ENCODE data around the gene ZMYM4.
"Not testable (repeated sequence)": the region's sequence is repeated elsewhere in the genome, so short reads cannot be mapped to it uniquely, and the experiment has no call there.

Gene ZMYM4

DNA sequence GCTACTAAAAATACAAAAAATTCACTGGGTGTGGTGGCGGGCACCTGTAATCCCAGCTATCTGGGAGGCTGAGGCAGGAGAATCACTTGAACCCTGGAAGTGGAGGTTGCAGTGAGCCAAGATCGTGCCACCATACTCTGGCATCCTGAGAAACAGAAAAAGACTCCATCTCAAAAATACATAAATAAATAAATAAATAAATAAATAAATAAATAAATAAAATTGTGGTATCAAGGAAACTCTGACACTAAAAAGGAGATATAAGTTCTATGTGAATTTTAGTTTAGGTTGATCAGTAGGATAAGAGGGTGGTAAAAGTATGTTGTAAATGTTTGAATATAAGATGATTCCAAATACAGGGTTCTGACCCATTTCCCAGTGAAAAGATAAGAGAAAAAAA, 63.1 kb downstream of the ZMYM4 start:
- not testable (repeated sequence) for DNase-seq

DNA sequence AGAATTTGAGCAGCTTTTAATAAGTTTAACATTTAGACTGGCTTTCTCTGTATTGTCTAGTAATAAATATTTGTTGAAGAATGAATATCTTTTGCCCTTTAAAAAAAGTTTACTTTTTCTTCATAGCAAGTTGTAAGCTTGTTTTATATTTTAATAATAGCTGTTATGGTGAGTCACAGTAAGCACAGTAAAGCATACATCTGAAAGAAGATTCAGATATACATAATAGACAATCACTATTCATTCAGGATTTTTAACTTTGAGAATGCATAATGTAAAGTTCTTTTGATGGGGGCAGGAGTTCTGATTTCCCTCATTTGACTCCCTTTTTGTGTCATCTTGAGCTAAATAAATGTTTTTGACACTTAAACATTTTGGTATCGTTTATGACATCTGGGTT, 66.0 kb downstream of the ZMYM4 start:
- no peak for DNase-seq

DNA sequence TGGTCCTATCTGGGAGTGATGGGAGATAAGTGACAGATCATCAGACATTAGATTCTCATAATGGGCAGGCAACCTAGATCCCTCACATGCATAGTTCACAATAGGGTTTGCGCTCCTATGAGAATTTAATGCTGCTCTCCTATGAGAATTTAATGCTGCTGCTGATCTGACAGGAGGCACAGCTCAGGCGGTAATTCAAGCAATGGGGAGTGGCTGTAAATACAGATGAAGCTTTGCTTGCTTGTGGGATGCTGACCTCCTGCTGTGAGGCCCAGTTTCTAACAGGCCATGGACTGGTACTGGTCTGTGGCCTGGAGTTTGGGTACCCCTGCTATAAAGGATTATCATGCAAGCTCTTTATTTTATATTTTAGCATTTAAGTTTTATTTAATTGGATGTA, 72.0 kb downstream of the ZMYM4 start:
- DNase-seq: no peak

DNA sequence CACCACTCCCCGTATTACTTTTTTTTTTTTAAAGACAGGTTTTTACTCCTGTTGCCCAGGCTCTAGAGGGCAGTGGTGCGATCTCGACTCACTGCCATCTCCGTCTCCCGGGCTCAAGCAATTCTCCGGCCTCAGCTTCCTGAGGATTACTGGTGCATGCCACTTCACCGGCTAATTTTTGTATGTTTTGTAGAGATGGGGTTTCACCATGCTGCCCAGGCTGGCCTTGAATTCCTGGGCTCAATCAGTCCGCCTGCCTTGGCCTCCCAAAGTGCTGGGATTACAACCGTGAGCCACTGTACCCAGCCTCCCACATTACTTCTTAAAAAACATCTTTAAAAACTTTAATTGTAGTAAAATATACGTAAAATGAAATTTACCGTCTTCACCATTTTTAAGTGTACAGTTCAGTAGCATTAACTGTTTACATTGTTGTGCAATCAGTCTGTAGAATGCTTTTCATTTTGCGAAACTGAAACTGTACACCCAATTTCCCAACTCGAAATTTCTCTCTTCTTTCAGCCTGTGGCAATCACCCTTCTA, 77.0 kb downstream of the ZMYM4 start:
- DNase-seq: no peak

DNA sequence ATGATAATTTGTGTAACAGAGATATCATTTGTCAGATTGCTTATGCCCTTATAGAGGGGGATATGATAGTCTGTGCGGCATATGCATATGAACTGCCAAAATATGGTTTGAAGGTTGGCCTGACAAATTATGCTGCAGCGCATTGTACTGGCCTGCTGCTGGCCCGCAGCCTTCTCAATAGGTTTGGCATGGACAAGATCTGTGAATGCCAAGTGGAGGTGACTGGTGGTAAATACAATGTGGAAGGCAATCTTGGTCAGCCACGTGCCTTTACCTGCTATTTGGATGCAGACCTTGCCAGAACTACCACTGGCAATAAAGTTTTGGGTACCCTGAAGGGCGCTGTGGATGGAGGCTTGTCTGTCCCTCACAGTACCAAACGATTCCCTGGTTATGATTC, 82.4 kb downstream of the ZMYM4 start:
- DNase-seq: no peak

DNA sequence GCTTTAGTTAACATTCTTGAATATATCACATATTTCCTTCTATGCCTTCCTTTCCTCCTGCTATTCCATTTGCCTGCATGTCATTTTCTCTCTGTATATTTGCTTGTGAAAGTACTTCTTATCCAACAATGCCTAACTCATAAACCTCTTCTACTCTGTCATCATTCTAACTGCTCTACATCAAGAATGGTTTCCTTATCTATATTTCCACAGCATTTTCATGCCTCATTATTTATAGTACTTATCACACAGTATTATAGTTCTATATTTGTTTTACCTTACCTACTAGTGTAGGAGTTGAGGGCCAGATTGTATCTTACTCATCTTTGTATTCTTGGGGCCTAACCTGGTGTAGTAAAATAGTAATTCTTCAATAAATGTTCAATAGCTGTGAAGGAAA, 91.5 kb downstream of the ZMYM4 start:
- no peak for DNase-seq

DNA sequence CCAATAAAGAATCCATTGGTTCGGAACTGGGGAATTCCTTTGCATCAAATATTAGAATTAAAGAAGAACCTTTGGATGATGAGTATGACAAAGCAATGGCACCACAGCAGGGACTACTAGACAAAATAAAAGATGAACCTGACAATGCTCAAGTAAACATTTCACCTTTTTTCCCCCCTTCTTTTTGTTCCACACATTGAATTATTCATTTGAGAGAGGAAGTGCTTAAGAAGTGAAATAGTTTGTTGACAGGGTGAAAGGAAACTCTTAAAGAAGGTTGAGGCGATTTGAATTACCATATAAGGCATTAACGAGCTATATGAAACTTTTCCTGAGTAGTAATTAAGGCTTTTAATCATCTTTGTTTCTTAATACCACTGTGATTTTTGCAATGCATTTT, 93.1 kb downstream of the ZMYM4 start:
- DNase-seq: no peak

DNA sequence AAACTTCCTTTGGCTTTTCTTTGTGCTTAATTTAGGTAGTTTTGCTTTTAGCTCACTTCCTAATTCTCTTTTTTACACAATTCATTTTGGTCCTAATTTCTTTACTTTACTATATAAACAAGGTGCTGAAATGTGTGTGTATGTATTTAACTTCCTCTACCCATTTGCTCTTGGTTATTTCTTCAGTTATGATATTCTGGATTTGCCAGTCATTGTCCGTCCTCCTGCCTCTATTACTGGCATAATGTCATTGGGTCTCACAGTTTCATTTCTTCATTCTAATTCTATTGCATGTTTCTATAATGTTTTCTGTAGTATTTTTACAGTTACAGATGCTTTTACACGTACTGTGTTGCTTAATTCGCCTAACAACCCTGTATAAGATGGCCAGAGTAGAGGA, 96.2 kb downstream of the ZMYM4 start:
- no peak for DNase-seq

DNA sequence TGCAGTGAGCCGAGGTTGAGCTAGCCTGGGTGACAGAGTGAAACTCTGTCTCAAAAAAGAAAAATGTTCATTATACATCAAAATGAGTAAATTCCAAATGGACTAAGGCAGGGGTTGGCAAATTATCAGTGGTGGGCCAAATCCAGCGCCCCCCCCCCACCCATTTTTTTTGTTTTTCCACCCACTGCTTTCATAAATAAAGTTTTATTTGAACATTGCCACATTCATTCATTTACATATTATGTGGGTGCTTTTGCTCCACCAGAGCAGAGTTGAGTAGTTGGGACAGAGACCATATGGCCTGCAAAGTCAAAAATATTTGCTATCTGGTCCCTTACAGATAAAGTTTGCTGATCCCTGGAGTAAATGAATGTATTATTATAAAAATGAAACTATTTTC, 99.4 kb downstream of the ZMYM4 start:
- no peak for DNase-seq

DNA sequence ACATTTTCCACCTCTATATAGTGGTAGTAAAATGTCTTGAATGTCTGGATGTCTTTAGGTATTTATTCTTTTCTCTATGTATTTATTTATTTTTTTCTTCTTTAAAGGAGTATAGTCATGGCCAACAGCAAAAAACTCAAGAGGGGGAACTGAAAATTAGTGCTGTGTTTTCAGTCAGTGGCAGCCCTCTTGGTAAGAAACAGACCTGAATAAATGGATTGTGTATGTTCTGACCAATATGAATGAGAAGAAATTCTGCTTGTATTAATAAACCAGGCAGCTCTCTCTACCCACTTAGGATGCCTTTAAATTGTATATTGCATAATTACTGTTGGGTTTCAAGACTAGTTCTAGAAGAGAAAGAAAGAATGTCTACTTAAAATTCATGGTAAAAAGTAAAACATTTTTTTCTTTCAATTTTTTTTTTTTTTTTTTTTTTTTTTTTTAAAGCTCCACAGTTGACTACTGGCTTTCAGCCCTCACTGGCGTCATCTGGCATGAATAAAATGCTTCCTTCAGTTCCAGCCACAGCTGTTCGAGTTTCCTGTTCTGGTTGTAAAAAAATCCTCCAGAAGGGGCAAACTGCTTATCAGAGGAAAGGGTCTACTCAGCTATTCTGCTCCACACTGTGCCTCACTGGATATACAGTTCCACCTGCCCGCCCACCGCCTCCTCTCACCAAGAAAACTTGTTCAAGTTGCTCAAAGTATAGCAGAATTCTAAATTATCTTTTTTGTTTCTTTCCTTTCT, 101.6 kb downstream of the ZMYM4 start:
- DNase-seq: no peak

DNA sequence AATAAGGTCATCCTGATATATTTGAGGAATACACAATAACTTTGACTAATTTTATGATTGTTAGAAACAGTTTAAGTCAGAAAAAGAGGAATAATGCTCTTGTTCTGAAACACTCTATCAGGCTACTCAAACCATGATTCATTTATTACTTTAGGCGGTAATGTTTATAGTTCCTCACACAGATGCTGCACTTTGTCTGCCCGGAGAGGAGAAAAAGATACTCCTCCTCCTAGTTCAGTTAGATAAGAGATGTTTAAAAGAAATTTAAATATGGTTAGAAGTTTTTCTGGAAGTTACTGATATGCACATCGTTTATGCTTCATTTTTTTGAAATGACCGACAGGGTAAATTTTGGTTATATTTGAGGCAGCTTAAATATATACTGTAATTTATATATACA, 103.0 kb downstream of the ZMYM4 start:
- DNase-seq: no peak

DNA sequence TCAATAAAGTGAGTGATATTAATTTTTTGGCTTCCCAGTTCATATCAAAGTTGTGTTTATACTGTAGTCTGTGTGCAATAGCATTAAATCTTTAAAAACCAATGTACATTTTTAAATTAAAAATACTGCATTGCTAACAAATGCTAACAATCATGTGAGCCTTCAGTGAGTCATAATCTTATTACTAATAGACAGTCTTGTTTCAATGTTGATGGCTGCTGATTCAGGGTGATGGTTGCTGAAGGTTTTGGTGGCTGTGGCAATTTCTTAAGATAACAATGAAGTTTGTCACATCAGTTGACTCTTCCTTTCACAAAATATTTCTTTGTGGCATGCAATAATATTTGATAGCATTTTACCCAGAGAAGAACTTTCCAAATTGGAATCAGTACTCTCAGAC, 109.0 kb downstream of the ZMYM4 start:
- DNase-seq: no peak

DNA sequence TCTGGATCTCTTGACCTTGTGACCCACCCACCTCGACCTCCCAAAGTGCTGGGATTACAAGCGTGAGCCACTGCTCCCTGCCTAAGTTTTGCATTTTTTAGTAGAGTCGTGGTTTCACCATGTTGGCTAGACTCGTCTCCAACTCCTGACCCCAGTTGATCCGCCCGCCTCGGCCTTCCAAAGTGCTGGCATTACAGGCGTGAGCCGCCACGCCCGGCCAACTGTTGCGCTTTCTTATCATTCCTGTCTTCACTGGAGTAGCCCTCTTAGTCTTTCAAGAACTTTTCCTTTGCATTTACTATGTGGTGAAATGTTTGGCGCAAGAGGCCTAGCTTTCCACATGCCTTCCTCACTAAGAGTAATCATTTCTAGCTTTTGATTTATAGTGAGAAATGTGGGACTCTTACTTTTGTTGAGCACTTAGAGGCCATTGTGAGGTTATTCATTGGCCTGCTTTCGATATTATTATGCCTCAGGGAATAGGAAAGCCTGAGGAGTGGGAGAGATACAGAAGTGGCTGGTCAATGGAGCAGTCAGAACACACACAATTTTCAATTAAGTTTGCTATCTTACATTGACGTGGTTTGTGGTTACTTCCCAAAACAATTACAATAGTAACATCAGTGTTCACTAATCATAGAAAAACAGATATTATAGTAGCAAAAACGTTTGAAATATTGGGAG, 111.0 kb downstream of the ZMYM4 start:
- DNase-seq: no peak

DNA sequence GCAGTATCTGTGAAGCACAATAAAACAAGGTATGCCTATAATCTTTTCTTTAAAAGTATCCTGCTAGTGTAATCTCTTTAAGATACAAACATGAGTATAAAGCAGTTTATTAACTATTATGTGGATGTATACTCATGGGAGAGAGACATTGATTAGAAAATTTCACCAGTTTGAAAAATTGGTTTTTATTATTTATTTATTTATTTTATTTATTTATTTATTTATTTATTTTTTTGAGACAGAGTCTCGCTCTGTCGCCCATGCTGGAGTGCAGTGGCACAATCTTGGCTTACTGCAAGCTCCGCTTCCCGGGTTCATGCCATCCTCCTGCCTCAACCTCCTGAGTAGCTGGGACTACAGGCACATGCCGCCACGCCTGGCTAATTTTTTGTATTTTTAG, 111.6 kb downstream of the ZMYM4 start:
- DNase-seq: not testable (repeated sequence)

DNA sequence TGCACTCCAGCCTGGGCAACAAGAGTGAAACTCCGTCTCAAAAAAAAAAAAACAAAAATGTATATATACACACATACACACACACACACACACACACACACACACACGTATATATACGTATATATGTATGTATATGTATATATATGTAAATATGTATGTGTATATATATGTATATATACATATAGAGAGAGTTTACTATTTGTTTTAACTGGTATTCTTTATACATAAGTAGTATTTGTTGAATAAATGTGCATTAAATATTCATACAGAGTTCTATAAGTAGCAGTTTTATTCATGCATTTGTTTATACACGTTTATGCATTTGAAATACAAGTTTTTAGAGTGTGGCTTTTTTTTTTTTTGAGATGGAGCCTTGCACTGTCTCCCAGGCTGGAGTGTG, 113.6 kb downstream of the ZMYM4 start:
- no peak for DNase-seq

DNA sequence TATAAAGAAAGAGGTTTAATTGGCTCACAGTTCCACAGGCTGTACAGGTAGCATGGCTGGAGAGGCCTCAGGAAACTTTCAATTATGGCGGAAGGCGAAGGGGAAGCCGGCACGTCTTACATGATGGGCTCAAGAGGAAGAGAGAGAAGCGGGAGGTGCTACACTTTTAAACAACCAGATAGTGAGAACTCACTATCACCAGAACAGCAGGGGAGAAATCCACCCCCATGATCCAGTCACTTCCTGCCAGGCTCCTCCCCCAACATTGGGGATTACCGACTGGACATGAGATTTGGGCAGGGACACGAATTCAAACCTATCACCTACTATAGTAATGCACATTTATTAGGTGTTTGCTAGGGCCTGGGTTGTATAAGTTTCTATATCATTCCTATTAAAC, 117.8 kb downstream of the ZMYM4 start:
- DNase-seq: no peak

DNA sequence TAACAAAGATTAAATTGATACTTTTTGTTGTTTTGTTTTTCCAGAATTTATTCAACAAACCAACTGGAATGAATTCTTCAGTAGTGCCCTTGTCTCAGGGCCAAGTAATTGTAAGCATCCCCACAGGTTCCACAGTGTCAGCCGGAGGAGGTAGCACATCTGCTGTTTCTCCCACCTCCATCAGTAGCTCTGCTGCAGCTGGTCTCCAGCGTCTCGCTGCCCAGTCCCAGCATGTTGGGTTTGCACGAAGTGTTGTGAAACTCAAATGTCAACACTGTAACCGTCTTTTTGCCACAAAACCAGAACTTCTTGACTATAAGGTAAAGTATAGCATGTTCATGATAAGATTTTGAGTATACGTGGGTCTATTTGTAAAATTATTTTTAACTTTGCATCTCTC, 118.5 kb downstream of the ZMYM4 start:
- DNase-seq: no peak

DNA sequence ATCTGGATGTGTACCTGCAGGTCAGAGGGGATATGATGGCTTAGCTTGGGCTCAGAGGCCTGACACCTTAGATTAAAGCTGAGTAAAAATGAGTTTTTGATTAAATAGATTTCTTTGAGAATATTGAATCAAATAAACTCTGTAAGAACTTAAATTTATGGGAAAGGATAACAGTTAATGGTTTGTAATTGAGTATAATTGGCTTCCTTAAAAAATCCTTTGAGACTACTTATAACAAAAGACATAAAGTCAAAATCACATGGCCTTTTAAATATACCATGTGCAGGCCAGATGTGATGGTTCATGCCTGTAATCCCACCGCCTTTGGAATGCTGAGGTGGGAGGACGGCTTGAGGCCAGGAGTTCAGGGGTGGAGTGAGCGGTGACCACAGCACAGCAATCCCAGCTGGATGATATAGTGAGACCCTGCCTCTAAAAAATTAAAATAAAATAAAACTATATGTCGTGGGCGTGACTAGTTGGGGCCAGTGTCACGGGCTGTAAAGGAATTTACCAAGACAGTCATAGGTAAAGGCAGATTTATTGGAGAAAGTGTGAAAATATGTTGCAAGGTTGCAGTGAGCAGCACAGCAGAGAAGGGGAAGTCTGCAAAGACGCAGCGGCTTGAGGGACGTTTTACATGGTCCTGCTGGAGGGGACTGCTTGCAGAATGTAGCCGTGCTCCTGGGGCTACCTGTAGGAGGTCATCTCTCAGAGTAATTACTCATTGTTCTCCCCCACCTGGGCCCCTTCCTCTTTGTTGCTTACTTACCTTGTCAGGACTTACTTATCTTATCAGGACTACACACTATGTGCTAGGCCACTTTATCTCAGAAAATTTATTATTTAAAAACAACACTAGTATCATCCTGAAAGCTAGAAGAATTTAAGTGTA, 122.3 kb downstream of the ZMYM4 start:
- DNase-seq: no peak

DNA sequence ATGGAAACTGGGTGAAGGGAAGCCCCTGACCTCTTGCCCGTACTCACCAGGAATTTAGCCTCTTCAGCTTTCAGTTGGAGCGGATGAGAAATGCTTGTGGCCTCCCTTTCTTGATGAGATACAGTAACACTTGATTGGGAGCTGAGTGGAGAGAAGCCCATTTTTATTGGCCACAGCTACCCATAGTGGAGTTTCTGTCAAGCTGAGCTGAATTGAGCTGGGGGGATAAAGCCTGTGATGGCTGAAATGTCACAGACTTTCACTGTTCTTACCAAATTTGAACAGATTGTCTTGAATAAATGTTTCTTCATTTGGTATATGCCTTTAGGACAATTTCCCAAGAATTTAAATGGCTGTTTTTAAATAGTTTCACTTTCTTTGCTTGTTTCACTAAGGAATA, 125.9 kb downstream of the ZMYM4 start:
- no peak for DNase-seq

DNA sequence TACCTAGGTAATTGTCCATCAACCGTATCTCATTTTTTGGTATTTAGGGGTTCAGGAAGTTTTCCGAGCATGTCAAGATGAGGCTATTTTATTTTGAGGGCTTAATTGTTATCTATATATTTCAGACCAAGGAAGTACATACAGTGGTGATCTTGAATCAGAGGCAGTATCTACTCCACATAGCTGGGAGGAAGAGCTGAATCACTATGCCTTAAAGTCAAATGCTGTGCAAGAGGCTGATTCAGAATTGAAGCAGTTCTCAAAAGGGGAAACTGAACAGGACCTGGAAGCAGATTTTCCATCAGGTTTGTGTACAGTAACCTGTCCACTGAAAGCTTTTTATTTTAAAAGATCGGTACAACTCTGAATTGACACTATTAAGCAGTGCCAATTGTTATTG, 130.2 kb downstream of the ZMYM4 start:
- no peak for DNase-seq

DNA sequence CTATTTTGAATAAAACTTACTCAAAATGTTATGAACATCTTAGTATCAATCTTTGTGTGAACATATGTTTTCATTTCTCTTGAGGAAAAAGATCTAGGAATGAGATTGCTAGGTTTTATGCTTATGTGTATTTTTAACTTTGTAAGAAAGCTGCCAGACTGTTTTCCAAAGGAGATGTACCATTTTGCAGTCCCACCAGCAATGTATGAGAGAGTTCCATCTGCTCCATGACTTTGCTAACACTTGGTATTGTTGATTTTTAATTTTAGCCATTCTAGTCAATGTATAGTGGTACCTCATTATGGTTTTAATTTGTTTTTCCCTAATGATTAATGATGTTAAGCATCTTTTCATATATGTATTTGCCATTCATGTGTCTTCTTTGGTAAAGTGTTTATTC, 132.5 kb downstream of the ZMYM4 start:
- no peak for DNase-seq

DNA sequence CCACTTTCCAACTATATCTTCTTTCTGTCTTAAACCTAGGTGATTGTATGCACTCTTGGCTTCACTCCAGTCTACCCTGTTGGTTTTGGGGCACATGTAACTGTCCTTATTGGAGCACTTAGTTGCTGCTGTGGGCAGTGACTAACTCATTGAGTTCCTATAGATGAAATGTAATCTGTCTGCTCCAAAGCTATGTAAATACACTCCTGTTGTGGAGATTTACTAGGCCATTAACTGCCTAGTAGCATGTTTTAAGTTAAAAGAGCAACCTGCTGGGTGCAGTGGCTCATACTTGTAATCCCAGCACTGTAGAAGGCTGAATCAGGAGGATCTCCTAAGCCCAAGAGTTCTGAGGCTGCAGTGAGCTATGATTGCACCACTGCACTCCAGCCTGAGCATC, 137.6 kb downstream of the ZMYM4 start:
- DNase-seq: no peak

DNA sequence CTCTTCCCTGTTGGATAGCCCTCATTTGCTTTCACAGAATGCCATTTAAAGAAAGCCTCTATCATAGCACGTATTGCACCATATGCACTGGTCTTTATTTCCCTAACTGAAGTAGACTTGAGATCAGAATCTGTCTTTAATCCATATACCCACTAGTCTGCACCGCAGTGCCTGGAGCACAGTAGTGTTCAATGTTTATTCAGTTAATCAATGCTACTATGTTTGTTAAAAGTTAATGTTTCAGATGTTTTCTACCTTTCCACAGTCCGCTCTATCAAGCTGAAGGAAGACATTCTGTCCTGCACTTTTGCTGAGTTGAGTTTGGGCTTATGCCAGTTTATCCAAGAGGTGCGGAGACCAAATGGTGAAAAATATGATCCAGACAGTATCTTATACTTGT, 139.2 kb downstream of the ZMYM4 start:
- DNase-seq: no peak

DNA sequence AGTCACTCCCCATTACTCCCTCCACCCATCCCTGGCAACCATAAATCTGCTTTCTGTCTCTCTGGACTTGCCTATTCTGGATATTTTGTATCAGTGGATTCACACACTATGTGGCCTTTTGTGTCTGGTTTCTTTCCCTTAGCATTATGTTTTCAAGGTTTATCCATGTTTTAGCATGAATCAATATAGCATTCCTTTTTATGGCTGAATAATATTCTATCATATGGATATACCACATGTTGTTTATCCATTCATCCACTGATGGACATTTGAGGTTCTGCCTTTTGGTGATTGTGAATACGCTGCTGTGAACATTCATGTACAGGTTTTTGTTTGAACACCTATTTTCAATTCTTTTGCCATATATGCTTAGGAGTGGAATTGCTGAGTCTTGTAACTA, 140.4 kb downstream of the ZMYM4 start:
- no peak for DNase-seq
